GM19193 (cell line): Measurements from ENCODE around the gene ADGRG3.

Experiments used
- POLR2A ChIP-seq: IDR thresholded peaks from 4 replicates; pipeline ENCODE4 v1.6.1; 2011; ENCODE audit not compliant: insufficient read depth, insufficient read length; ENCODE audit errors: extremely low read depth

The ADGRG3 gene

GRCh38 chr16:57638381-57638780 is 29.7 kb upstream of the ADGRG3 start:
- no peak for TF ChIP-seq POLR2A

DNA sequence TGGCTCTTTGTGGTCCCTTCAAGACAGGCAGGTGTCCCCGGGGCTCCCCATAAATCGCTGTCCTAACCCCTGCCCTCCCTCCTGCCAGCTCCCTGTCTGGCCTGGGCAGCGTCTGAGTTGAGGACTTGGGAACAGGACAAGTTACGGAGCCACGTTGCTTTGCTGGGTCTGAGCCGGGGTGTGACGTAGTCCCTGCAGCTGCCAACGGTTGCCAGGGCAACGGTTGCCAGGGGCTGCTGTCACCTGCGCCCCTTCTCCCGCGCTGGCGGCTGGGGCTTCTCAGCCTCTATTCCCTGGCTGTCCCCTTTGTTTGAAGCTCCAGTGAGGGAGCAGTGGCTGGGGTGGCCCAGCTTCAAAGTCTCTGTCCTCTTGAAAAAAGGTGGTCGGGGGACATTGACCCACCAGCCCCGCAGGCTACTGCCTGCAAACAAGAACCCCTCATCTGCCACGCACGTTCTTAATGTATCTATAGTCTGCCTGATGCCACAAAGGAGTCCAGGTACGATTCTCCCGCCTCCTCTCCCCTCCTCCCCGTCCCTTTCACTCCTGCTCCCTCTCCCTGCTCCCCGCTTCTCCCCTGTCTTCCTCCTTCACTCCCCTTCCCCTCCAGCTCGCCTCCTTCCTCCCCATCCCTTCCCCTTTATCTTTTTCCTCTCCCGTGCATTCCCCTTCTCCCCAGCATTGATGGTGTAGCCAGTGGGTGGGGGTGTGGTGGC is 28.8 kb upstream of the ADGRG3 start:
- TF ChIP-seq POLR2A: no peak

GRCh38 chr16:57640185-57640584 is 27.9 kb upstream of the ADGRG3 start:
- TF ChIP-seq POLR2A: no peak

GRCh38 chr16:57640612-57641011 is 27.5 kb upstream of the ADGRG3 start:
- no peak for TF ChIP-seq POLR2A

DNA sequence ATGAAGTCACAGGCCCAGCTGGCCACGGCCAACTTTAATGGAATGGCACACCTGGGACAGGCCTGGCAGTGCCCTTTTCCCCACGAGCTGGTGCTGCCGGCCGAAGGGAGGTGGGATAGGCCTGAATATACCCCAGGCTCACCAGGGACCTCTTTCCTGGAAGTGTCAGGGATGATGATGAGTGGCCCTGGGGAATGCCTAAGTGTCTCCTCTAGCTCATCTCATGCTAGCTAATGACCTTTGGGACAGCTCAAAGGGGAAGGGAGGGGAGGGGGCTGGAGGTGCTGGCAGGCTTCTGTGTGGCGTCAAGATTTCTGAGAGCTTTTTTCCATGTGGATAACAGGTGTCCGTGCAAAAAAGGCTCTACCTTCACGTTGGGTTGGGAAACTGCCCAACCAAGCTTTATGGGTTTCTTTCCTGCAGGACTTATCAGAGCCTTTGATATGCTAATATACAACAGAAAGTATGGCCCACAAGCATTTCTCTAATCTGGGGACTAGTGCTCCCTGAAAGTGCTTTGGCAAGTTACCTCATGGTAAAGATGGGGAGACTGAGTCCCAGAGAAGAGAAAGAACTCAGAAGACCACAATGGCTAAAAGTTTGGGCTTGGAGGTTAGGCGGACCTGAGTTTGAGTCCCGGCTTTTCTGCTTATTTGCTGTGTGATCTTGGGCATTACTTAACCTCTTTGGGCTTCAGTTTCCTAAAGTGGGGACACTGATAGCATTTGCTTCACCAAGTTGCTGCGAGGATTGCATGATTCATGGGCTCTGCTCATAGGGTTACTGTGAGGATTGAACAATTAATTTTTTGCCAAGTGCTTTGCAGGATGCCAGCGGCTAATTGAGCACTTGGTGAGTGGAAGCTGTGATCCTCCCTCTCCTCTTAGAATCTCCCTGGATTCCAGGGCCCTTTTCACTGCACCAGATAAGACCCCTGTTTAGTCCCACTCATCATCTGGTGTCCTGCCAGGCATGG is 25.7 kb upstream of the ADGRG3 start:
- no peak for TF ChIP-seq POLR2A

DNA sequence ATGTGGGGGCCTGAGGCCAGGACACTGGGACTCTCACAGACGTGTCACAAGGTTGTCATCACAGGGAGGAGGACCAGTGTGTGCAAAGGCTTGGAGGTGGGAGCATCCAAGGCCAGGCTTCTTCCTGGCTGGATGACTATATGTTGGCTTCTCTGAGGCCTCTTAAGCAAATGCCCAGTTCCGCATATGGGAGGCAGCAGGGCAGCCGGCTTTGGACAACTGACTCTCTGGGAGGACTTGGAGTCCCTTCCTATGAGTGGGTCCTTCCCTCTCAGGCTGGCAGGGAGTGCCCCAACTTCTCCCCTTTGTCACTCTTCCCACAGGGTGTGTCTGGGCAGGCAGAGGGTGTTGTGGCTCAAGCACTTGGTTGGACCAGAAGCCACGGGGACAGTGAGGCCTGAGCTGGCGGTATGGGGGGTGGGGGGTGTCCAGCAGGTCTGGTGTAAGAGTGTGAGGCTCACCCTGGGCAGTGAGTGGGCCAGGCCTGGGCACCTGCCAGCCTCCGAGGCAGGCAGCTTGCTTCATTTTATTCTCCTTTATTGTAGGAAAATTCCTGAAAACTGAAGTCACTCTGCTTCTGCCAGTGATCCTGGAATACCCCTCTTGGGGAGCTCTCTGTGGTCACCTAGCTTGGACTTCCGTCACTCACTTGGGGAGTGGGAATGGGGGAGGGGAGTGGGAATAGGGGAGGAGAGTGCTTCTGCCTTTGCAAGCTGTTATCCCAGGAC is 24.8 kb upstream of the ADGRG3 start:
- TF ChIP-seq POLR2A: no peak

DNA sequence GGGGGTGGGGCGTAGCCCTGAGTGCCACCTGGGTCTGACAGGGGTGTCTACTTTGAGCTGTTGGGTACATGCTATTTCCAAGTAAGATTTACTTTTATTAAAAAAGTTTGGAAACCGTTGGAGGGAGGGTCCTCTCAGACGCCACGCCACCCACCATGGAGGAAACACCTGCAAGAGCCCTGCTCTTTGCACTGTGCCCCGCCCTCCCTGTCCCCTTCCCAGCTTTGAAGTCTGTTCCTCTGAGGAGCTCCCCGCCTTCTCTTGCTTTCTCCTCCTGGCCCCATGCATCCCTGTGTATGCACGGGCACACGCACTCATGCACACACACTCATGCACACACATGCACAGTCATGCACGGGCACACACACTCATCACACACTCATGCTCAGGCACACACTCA is 24.2 kb upstream of the ADGRG3 start:
- TF ChIP-seq POLR2A: no peak

- no peak for TF ChIP-seq POLR2A
These were observed 23.6 kb upstream of the ADGRG3 start for GRCh38 chr16:57644383-57645014.

- TF ChIP-seq POLR2A: no peak
These were observed 22.9 kb upstream of the ADGRG3 start for GRCh38 chr16:57645169-57645568.

DNA sequence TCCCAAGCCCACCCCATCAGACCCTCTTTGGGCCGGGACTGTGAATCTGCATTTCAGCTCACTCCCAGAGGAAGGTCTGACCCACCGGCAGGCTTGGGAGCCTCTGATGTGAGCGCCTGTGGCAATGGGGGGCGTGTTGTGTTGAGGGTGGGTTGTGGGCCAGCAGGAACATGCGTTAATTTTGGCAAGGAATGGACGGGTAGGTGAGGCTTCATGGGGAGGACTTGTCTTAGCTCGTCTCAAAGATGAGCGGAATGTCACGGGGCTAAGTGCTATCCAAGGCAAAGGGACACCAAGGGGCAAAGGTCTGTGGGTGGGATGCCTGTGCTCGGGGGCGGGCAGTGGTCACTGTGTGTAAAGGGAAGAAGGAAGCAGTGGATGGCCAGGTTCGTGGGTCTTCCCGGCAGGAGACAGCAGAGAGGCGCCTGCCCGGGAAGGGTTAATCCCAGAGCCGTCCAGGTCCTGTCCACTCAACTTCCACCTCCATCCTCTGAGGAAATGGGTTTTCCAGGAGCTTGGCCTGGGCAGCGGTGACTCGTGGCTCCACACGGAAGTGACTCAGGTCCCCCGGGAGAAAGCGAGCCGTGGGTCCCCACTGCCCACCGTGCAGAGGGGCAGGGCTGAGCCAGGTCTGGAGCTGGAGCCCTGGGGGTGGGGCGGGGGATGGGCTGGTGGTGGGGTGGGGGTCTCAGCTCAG is 22.3 kb upstream of the ADGRG3 start:
- no peak for TF ChIP-seq POLR2A

DNA sequence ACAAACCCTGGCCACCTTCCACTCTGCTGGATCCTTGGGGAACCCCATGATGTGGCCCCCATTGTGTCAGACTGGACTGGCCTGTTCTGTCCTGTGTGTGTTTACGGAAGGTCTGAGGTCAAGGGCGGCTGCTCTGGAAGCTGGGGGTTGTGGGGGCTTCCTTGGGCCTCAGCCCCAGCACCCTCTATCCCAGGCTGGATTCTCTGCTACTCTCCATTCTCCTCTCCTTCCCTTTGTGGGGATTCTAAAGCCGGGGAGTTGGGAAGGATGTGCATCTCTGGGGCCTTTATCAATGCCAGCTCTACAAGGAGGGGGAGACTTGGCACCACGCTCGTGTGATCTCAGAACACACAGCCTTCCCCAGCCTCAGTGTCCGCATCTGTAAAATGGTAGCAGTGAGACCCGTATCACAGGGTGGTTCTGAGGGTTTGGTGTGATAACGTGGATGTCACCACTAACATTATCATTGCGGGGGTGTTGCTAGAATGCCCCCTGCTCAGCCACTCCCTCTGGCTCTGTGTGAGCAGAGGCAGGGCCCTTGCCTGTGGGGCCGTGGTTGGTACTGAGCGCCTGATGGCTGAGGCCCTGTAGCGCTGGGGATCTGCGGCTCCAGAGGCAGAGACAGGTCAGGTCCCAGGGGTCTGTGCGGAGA is 21.6 kb upstream of the ADGRG3 start:
- no peak for TF ChIP-seq POLR2A

DNA sequence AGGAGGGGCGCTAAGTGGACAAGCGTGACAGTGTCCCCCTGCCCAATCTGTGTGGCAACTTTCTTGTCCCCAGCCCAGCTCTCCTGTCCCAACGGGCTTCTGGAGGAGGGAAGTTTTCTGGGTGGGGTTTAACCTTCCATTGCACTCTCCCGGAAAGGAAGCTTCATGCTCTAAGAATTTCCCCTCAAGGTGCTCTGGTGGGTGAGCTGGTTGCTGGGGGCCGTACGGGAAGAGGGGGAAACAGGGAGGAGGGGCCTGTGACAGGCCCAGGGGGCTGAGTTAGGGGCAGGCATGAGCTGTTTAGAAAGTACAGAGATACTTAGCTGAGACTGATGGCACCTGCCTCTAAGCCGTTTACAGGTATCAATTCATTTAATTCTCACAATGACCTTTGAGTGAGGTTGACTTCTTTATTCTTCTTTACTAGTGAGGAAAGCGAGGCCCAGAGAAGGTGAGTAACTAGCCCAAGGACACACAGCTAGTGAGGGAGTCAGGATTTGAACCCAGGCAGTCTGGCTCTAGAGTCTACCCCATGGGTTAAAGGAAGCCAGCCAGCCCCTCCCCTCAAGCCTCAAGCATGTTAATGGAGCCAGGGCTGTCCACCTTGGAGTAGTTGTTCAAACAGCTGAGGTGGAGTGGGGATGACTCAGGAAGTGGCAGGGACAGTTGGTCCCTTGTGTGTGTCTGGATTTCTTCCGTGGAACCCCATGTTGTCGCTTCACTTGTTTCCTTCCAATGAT is 20.8 kb upstream of the ADGRG3 start:
- no peak for TF ChIP-seq POLR2A

DNA sequence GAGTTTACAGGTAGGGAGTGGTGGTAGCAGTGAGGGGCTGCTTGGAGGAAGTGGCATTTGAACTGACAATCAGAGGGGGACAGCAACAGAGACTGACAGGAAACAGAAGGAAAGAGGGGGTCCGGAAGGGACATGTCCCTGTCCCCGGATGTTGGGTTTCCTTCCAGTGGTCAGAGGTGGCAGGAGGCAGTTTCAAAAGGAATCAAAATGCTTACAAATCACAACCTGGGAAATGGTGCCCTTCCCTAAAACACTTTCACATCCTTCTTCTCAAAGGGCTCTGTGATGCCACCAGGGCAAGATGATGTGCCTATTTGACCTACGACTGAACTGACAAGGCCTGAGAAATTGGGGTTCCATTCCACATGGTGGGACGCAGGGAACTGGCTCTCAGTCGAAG is 20.0 kb upstream of the ADGRG3 start:
- TF ChIP-seq POLR2A: no peak
